ENCODE measurements around the gene CAPN2.

- TF ChIP-seq POLR2AphosphoS5 (IDR thresholded peaks at IDR 0.05) (no peak), CTCF (IDR thresholded peaks at IDR 0.05) (no peak)
Observed at GRCh38 chr1:223792046-223792445, 79.7 kb downstream of the CAPN2 start.
